Activated T-helper 17 cell treated with anti-CD3 and anti-CD28 coated beads, Interleukin-2, amount 50 U/mL, for 72 hours (primary cell): ENCODE results near the gene CHAC1. TPM values are rescaled to one million over a fixed set of nuclear protein-coding genes. Genes with fewer than 3 reads are reported as not detected.
A peak's percentile ranks its signal among the peaks of the same experiment; 100 is the strongest.
"Not testable (repeated sequence)": the region's sequence is repeated elsewhere in the genome, so short reads cannot be mapped to it uniquely, and the experiment has no call there.

Experiments used
- ATAC-seq: fragments of 150-1000 bp; cut with Tn5 transposase; replicated peaks from 2 replicates; pipeline ENCODE4 v1.10.0; 2021; ENCODE audit warnings: mild to moderate bottlenecking, moderate library complexity
- H3K27ac Mint-ChIP-seq: one replicate; pipeline ENCODE4 v1.8.0; 2022; ENCODE audit warnings: mixed read lengths
- H3K27me3 Mint-ChIP-seq: one replicate; pipeline ENCODE4 v1.8.0; 2022; ENCODE audit warnings: mixed read lengths
- H3K36me3 Mint-ChIP-seq: one replicate; pipeline ENCODE4 v1.8.0; 2022; ENCODE audit warnings: low read depth, mild to moderate bottlenecking, mixed read lengths
- H3K4me1 Mint-ChIP-seq: one replicate; pipeline ENCODE4 v1.8.0; 2022; ENCODE audit warnings: mixed read lengths
- H3K4me3 Mint-ChIP-seq: one replicate; pipeline ENCODE4 v1.8.0; 2022; ENCODE audit warnings: mild to moderate bottlenecking, mixed read lengths
- H3K9me3 Mint-ChIP-seq: one replicate; pipeline ENCODE4 v1.8.0; 2022; ENCODE audit warnings: mixed read lengths
- total RNA-seq, 2 donors: library from RNA; stranded (reverse); gene quantifications; one replicate each; pipeline ENCODE4 v1.2.3, GENCODE V29; 2022

CHAC1 gene
- total RNA-seq, 2 donors from 2014 or later, result 2.4 to 6.8 TPM

- Mint-ChIP-seq H3K4me3 (peak overlapping the region; percentile 60), H3K27ac (no peak overlapping the region), H3K27me3 (no peaks in the 10 kb centered on the region), H3K4me1 (peaks cover 16% of the 10 kb centered on the region), H3K9me3 (no peaks in the 10 kb centered on the region), H3K36me3 (no peaks in the 10 kb centered on the region)
- no peak for ATAC-seq
Observed at GRCh38 chr15:40941068-40941527, 12.2 kb upstream of the CHAC1 start.

GRCh38 chr15:40941528-40942336 is 11.5 kb upstream of the CHAC1 start:
- peak overlapping the region; percentile 89 for H3K27ac Mint-ChIP-seq
- H3K4me3 Mint-ChIP-seq, result peak overlapping the region; percentile 86
- no peaks in the 10 kb centered on the region for H3K9me3 Mint-ChIP-seq
- ATAC-seq, result peak; percentile 88
- H3K27me3 Mint-ChIP-seq, result no peaks in the 10 kb centered on the region
- H3K4me1 Mint-ChIP-seq, result peaks cover 17% of the 10 kb centered on the region
- no peaks in the 10 kb centered on the region for H3K36me3 Mint-ChIP-seq

DNA sequence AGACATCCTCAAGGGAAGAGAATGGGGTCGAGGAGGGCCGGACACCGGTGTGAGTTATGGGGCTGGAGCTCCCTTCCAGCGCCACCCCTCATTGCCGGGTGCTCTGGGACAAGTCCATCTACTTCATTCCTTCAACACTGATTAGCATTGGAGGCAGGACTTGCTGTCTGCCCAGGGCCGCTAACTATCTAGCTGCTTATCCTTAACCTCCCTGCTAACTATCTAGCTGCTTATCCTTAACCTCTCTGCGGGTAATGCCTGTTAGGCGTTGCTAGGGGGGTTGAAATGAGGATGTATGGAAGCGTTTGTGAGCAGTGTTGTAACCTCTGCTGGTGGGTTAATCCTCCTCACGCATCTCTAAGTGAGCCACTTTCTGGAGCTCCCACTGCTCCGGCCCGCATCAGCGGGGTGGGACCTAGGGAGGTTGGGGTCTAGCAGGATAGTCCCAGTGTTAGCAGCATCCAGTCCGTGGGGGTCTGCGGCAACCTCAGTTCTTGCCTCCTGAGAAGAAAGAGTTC is 10.9 kb upstream of the CHAC1 start:
- Mint-ChIP-seq H3K9me3 (no peaks in the 10 kb centered on the region), H3K36me3 (no peaks in the 10 kb centered on the region), H3K4me1 (peaks cover 17% of the 10 kb centered on the region), H3K27ac (peak overlapping the region; percentile 89), H3K27me3 (no peaks in the 10 kb centered on the region), H3K4me3 (peak overlapping the region; percentile 86)
- ATAC-seq, result peak; percentile 5

DNA sequence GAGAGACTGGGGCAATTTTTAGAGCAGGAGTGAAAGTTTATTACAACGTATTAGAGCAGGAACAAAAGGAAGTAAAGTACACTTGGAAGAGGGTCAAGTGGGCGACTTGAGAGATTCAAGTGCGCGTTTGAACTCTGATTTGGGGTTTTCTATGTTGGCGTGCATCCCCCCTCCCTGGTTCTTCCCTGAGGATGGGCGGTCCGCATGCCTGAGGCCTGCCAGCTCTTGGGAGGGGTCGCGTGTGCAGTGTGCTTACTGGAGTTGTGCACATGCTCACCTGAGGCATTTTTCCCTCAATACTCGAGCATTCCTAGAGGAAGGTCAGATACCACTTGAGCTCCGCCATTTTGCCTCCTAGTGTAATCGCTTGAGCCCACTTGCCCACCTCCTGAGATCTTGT is 10.4 kb upstream of the CHAC1 start:
- Mint-ChIP-seq H3K9me3 (no peaks in the 10 kb centered on the region), H3K36me3 (no peaks in the 10 kb centered on the region), H3K4me1 (peaks cover 17% of the 10 kb centered on the region), H3K4me3 (peak overlapping the region; percentile 86), H3K27me3 (no peaks in the 10 kb centered on the region), H3K27ac (peak overlapping the region; percentile 89)
- ATAC-seq, result no peak

DNA sequence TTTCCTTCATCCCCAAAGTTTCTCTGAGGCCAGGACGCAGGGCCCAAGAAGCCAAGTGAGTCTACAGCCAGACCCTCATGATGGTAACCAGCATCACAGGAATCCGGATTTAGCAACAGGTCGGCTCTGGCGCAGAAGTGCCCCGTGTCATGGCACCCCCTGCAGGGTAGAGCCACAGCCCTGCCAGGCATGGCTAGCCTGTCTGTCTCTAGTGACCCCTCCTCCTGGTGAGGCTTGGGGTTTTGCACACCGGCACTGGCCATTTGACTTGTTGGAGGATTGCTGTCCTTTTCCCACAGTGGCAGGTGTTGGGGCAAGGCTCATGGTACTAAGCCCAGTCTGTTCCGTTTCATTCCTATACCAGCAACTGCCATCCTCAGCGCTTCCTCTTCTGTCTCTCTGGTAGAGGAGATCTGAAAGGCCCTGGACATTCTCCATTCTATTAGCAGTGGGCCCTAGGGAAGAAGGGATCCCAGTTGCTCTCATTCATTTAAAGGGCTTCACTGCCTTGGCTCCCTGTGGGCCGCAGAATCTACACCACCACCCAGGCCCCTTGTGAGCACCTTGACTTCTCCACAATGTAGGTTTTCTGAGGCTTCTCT is 9.4 kb upstream of the CHAC1 start:
- H3K4me1 Mint-ChIP-seq, result peaks cover 17% of the 10 kb centered on the region

GRCh38 chr15:40944510-40945296 is 8.6 kb upstream of the CHAC1 start:
- H3K4me3 Mint-ChIP-seq, result no peak overlapping the region

More for the DNA sequence above, 9.4 kb upstream of the CHAC1 start:
- Mint-ChIP-seq H3K9me3 (no peaks in the 10 kb centered on the region), H3K27ac (no peak overlapping the region), H3K36me3 (no peaks in the 10 kb centered on the region), H3K27me3 (no peaks in the 10 kb centered on the region), H3K4me3 (peak overlapping the region; percentile 86)
- no peak for ATAC-seq

DNA sequence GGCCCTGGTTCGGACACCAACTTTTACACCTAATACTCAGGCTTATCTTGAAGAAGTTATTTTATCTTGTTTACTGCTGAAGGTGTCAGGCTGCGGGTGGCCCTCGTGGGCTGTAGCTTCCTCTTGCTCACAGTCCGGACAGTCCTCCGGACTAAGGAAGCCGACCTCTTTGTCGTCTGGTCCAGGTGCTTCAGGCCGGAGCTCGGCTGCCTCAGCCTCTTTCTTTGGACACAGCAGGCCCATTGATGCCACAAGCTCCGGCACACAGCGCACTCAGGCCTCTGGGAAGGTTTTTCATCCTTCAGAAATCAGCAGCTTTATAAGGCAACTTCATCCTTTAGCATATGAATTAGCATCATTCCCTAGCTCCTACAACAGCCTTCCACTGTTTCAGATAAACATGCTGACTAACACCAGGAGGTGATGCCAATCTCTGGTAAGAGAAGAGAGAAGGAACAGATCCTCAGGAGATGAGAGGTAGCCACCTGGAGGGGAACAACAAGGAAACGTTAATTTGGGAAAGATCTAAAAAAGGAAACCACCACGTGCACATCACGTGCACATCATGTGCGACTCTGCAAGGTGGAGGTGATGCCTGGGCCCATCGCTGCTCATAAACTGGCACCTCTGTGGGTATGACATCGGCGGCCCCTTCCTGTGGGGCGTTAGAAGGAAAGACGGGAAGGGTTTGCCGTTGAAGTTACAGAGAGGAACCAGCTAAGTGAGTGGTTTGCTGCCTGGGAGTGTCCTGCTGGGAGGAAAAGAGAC is 4.4 kb upstream of the CHAC1 start:
- Mint-ChIP-seq H3K4me1 (peaks cover 4% of the 10 kb centered on the region), H3K9me3 (no peaks in the 10 kb centered on the region), H3K27ac (no peak overlapping the region), H3K4me3 (no peak overlapping the region), H3K27me3 (no peaks in the 10 kb centered on the region), H3K36me3 (no peaks in the 10 kb centered on the region)
- no peak for ATAC-seq

More at GRCh38 chr15:40944510-40945296, 8.6 kb upstream of the CHAC1 start:
- Mint-ChIP-seq H3K27ac (no peak overlapping the region), H3K9me3 (no peaks in the 10 kb centered on the region), H3K36me3 (no peaks in the 10 kb centered on the region), H3K4me1 (peaks cover 17% of the 10 kb centered on the region), H3K27me3 (no peaks in the 10 kb centered on the region)
- no peak for ATAC-seq

DNA sequence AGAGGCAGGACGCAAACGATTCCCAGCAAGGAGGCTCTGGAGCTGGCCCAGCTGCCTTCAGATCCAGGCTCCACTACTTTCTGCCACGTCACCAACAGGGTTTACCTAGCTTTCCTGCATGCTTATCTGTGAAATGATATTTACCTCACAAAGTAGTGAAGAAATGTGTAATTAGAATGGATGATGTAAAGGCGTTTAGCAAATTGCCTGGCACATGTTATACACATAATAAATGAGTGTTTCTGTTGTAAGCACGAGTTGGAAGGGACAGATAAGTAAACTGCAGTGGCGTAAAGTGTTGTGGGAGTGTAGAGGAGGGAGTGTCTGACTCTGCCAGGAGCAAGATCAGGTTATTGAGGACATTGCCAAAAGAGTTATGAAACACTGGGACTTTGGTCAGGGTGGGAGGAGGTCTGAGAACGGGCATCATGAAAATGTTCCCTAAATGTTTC is 3.5 kb upstream of the CHAC1 start:
- peaks cover 4% of the 10 kb centered on the region for H3K4me1 Mint-ChIP-seq
- no peaks in the 10 kb centered on the region for H3K9me3 Mint-ChIP-seq

GRCh38 chr15:40951764-40952163 is 1.5 kb upstream of the CHAC1 start:
- peaks cover 23% of the 10 kb centered on the region for H3K36me3 Mint-ChIP-seq
- ATAC-seq, result no peak
- H3K27ac Mint-ChIP-seq, result no peak overlapping the region
- H3K9me3 Mint-ChIP-seq, result no peaks in the 10 kb centered on the region
- H3K4me1 Mint-ChIP-seq, result peaks cover 9% of the 10 kb centered on the region
- H3K4me3 Mint-ChIP-seq, result peak overlapping the region; percentile 87
- H3K27me3 Mint-ChIP-seq, result no peaks in the 10 kb centered on the region

More for the DNA sequence above, 3.5 kb upstream of the CHAC1 start:
- Mint-ChIP-seq H3K4me3 (no peak overlapping the region), H3K27ac (no peak overlapping the region), H3K36me3 (peaks cover 7% of the 10 kb centered on the region), H3K27me3 (no peaks in the 10 kb centered on the region)
- no peak for ATAC-seq

GRCh38 chr15:40952301-40952900 is 870 bp upstream of the CHAC1 start:
- H3K27me3 Mint-ChIP-seq, result no peaks in the 10 kb centered on the region
- no peaks in the 10 kb centered on the region for H3K9me3 Mint-ChIP-seq
- H3K4me3 Mint-ChIP-seq, result peak overlapping the region; percentile 87
- peaks cover 23% of the 10 kb centered on the region for H3K36me3 Mint-ChIP-seq
- peak overlapping the region; percentile 64 for H3K27ac Mint-ChIP-seq
- no peak for ATAC-seq
- peaks cover 9% of the 10 kb centered on the region for H3K4me1 Mint-ChIP-seq

GRCh38 chr15:40953713-40954074 is 423 bp downstream of the CHAC1 start:
- H3K36me3 Mint-ChIP-seq, result peaks cover 23% of the 10 kb centered on the region
- no peak overlapping the region for H3K27ac Mint-ChIP-seq
- H3K27me3 Mint-ChIP-seq, result no peaks in the 10 kb centered on the region
- ATAC-seq, result peak; percentile 3
- H3K4me3 Mint-ChIP-seq, result peak overlapping the region; percentile 87
- no peaks in the 10 kb centered on the region for H3K9me3 Mint-ChIP-seq
- peaks cover 9% of the 10 kb centered on the region for H3K4me1 Mint-ChIP-seq

- H3K4me3 Mint-ChIP-seq, result peak overlapping the region; percentile 87
- ATAC-seq, H3K9me3 Mint-ChIP-seq, H3K27ac Mint-ChIP-seq, H3K27me3 Mint-ChIP-seq, H3K4me1 Mint-ChIP-seq: not testable (repeated sequence)
- H3K36me3 Mint-ChIP-seq, result peaks cover 23% of the 10 kb centered on the region
Observed at GRCh38 chr15:40954158-40954848, 1.0 kb downstream of the CHAC1 start.
